Osteocyte (in vitro differentiated cells): Measurements from ENCODE around the gene OR3A1. TPM values are rescaled to one million over a fixed set of nuclear protein-coding genes. Genes with fewer than 3 reads are reported as not detected.

ENCODE experiments used
- total RNA-seq: library from RNA; stranded (reverse); gene quantifications from 2 replicates; pipeline ENCODE4 v1.2.1, GENCODE V29; 2021

The OR3A1 gene
- total RNA-seq, 1 donor from 2014 or later = not detected

Other genes starting within 250 kb of the OR3A1 start
- gene OR1D5, start 234.8 kb downstream of the OR3A1 start, total RNA-seq = not detected in 2 replicates
- gene OR1D2, start 193.9 kb downstream of the OR3A1 start, total RNA-seq = not detected in 2 replicates
- gene OR1G1, start 170.8 kb downstream of the OR3A1 start, total RNA-seq = not detected in 2 replicates
- not detected in 2 replicates for gene OR1A2, start 100.8 kb downstream of the OR3A1 start, total RNA-seq
- not detected in 2 replicates for gene OR1A1, start 90.7 kb downstream of the OR3A1 start, total RNA-seq
- gene OR3A2, start 87.9 kb upstream of the OR3A1 start, total RNA-seq = not detected in 2 replicates
- gene OR1E1, start 100.0 kb upstream of the OR3A1 start, total RNA-seq = not detected in 2 replicates
- not detected in 2 replicates for gene OR3A3, start 113.0 kb upstream of the OR3A1 start, total RNA-seq
- not detected in 2 replicates for gene OR1E2, start 135.5 kb upstream of the OR3A1 start, total RNA-seq
- not detected in 2 replicates for gene SPATA22, start 173.5 kb upstream of the OR3A1 start, total RNA-seq
- gene ASPA, start 177.6 kb upstream of the OR3A1 start, total RNA-seq = not detected in 2 replicates